HT1080 (cell line): ENCODE data around the gene CZIB. TPM values are rescaled to one million over a fixed set of nuclear protein-coding genes. Genes with fewer than 3 reads are reported as not detected.

Experiments
- DNase-seq: peaks from one replicate; pipeline ENCODE4 v3.0.0-alpha.2; 2015; ENCODE audit warnings: low read depth
- polyA plus RNA-seq, 2 experiments: library from polyadenylated mRNA; depleted of rRNA; stranded (reverse); fragments of >200 nt; gene quantifications; 2 replicates each; pipeline ENCODE4 v1.2.3, GENCODE V29; 2015
- total RNA-seq: library from RNA; depleted of rRNA; stranded (reverse); fragments of >200 nt; shearing (Covaris generic); gene quantifications from 2 replicates; pipeline ENCODE4 v1.2.3, GENCODE V29; 2014; rRNA removed

The CZIB gene
- total RNA-seq, result 60.4 and 60.9 TPM in 2 replicates
- 53.0 and 58.5 TPM in 2 replicates for polyA plus RNA-seq (2015; cell fraction: cytosol; rRNA removed)
- 90.5 and 103 TPM in 2 replicates for polyA plus RNA-seq (2015; cell fraction: nucleus; rRNA removed)

GRCh38 chr1:53220171-53220961, at the start of gene CZIB:
TSS of gene CZIB (minus strand) at chr1:53220634. CDS start at chr1:53220575, 59 bp downstream.
- DNase-seq, result peak; percentile 84

DNA sequence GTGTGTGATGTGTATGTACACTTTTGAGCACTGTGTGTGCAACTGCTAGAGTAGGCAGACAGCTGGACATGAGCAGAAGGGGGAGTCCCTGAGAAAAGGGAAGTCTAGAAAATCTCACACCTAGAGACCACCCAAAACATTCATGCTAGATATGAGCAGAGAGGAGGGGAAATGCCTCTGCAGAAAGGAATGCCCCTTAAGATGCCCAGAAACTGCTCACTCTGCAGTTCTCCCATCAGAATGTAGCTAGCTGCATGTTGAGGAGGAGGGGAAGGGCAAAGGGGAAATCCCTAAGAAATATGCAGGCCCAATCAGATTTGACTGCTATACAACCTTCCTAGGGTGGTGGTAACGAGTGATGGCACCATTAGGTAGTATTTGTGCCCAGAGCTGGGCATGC, 49.7 kb upstream of the CZIB start:
- DNase-seq, result no peak

DNA sequence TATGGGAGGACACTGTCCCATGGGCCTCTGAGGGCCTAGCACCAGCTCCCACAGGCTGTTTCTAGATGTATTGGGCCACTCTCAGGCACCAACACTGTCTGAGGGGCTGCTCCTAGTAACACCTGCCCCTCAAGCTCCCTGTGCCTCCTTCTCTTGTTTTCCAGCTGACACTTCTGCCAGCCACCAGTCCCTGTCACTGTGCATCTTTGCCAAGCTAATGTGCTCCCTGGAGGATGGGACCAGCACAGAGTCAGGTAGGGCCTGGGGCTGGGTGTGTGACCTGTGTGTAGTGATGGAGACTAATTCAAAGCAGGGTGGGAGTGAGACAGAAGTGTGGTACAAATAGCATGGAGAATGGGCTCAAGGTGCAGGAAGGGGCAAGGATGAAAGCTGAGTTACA, 47.3 kb upstream of the CZIB start:
- DNase-seq, result no peak

DNA sequence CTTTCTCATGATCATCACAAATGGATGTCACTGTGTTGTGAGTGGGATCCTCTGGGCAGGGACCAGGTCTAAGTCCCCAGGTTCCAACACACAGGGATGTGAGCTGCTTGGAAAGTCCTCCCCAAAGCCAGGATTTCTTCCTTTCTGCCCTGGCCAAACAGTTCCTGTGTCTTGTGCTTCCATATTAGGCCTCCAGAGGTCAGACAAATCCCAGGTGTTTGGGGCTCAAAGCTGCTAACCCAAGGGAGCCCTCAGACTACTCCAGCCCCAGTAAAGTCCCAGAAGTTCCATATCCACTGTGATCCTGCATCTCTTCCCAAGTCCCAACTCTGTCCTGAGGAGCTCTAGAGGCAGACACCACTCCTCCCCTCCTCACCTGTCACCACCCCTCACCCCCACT, 45.6 kb upstream of the CZIB start:
- no peak for DNase-seq

GRCh38 chr1:53265581-53265980, 45.1 kb upstream of the CZIB start:
- DNase-seq, result no peak

DNA sequence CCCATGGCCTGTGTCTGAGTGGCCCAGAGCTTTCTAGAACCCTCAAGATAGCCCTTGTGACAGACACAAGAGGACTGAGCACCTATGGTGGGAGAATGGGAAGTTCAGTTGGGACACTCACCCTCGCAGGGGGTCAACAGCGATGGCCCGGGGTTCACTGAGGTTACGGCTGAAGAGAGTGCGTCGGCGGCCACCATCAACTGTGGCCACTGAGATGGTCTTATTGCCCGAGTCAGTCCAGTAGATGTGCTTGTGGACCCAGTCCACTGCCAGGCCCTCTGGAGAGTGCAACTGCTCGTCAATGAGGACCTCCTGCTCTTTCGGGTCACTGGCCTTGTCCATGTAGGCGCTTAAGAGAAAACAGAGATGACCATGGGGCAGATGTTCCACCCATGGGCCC, 43.6 kb upstream of the CZIB start:
- no peak for DNase-seq

DNA sequence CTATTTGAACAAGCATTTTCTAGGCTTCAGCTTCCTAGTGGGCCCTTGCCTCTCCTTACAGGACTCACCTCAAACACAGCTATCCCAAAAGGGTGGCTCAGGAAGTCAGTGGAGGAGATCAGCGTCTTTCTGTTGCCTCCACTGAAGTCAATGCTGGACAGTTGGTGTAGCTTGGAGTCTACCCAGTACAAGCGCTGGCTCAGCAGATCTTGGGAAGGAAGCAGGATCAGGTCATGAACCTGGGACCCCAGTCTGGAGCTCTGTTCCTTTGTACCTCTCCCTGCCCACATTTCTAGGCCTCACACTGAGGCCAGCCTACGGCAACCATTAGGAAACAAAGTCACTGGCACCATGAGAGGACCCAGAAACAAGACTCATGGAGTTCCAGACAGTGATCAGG, 41.6 kb upstream of the CZIB start:
- no peak for DNase-seq

GRCh38 chr1:53260631-53261247, 40.3 kb upstream of the CZIB start:
- no peak for DNase-seq

- DNase-seq, result no peak
Measured at GRCh38 chr1:53259932-53260331, 39.5 kb upstream of the CZIB start.

DNA sequence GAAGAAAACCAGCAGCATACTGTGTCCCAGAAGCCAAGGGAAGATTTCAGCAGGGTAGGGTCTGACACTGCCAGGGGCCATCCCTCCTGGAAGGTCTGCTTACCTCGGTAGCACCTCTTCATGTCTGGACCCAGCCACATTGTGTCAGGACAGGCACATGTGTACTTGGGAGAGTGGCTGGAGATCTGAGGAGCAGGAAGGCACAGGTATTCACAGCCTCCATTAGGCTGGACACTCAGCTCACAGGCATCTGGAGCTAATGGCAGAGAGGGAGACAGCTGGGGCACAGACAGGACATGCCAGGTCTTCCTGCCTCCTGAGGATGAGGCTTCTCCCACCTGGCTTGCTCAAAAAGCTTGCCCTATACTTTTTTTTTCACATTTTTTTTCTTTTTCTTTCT, 37.8 kb upstream of the CZIB start:
- no peak for DNase-seq

DNA sequence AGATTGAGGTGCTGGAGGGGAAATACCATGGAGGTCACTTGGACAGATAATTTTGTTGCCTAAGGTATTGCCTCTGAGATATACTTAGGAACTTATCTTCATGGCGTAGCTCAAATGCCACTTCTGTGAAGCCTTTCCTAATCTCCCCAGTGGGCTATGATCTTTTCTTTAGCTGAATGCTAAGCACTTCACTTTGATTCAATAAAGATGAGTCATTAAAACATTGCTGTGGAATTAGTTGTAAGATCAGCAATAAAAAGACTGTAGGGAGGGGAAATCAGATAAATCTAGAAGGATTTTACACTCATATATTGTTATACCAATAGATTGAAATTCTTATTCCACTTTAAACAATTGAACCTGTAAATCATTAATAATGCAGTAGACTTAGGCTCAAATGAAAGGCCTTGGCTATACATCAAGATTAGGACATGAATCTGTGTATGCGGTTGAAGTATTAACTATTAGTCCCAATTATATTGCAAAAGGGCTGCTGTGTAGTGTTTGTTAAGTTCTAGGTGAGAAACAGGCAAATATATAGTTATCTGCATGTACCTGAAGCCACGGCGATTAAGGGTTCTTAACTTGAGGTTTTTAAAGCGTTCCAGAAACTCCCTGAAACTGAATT, 37.1 kb upstream of the CZIB start:
- no peak for DNase-seq

GRCh38 chr1:53256511-53257453, 36.3 kb upstream of the CZIB start:
- no peak for DNase-seq

DNA sequence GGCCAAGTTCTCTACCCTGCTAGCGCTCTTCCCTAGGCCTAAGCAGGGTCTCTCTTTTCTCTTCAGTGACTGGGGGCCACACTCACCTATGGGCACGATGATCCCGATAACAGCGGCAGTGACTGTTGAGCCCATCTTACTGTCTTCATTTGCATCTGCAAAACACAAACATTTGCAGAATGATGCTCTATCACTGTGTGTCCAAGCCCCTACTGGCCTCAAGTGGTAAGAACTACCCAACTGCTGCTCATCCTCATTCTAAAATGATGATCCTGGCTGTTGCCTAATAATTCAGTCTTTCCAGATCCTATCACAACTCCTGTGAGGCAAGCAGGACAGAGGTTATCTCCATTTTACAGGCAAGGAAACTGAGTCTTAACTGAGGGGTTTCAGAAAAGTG, 34.6 kb upstream of the CZIB start:
- no peak for DNase-seq

- no peak for DNase-seq
Measured at GRCh38 chr1:53254011-53254640, 33.7 kb upstream of the CZIB start.

DNA sequence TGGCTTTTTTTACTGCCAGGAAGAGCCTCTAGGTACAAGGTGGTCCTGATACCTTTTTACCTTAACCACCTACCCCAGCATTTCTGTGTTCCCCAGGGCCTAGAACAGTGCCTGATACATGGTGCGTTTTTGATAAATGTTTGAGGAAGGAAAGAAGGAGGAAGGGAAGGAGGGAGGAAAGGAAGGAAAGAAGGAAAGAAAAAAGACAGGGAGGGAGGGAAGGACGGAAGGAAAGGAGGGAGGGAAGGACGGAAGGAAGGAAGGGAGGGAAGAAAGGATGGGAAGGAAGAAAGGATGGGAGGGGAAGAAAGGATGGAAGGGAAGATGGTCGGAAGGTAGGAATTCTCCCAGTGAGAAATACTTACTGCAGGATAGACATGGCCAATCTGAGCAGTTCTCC, 29.9 kb upstream of the CZIB start:
- DNase-seq, result no peak

DNA sequence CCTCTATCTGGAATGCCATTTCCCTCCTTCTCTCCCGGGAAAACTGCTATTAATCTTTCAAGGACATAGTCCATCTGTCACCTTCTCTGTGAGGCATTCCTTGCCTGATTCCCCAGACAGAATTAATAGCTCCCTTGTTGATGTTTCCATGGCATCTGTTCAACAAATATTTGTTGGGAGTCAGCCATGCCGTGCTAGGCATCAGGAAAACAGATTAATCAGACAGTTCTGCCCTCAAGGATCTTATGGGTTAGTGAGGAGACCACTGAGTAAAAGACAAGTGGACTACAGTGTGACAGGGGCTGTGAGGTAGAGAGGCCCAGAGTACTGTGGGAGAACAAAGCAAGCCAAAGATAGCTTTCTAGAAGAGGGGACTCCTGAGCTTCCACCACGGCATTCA, 29.3 kb upstream of the CZIB start:
- no peak for DNase-seq

GRCh38 chr1:53246261-53247134, 26.1 kb upstream of the CZIB start:
- DNase-seq, result no peak

DNA sequence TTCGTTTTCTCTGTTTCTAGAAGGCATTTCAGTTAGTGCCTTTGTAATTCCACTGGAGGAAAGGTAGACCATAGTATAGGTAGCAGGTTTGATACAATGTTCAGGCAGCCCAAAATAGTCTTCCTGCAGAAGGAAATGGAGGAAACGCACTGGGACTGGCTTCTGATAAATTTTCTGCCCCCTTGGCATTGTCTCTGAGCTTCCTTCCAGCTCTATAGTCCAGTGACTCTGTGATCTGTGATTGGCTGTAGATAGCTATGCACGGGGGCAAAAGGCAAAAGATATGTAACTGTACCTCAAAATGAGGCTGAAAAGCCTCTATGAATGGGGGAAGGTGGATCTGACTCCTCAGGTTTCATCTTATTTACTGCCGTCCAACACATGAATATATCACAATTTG, 23.7 kb upstream of the CZIB start:
- no peak for DNase-seq

GRCh38 chr1:53242381-53242780, 21.9 kb upstream of the CZIB start:
- no peak for DNase-seq

GRCh38 chr1:53241828-53242227, 21.4 kb upstream of the CZIB start:
- no peak for DNase-seq
